NCI-H146 treated with DMSO at 0.1 percent for 48 hours (cell line): Measurements from ENCODE around the gene DLGAP1.

Experiments used
- DNase-seq: peaks from one replicate; lab custom pipeline; 2025; ENCODE audit not compliant: unreplicated experiment; lab: John Stamatoyannopoulos, UW

Gene DLGAP1

GRCh38 chr18:3463051-3463450 is 992.1 kb downstream of the DLGAP1 start:
- no peak for DNase-seq

GRCh38 chr18:3461704-3462103 is 993.4 kb downstream of the DLGAP1 start:
- no peak for DNase-seq

- DNase-seq, result no peak
These were observed 994.2 kb downstream of the DLGAP1 start for GRCh38 chr18:3460823-3461398.

GRCh38 chr18:3458952-3459853 is 995.9 kb downstream of the DLGAP1 start:
- no peak for DNase-seq

GRCh38 chr18:3458378-3458777 is 996.7 kb downstream of the DLGAP1 start:
- DNase-seq, result no peak

GRCh38 chr18:3457261-3457724 is 997.8 kb downstream of the DLGAP1 start:
- DNase-seq, result no peak

GRCh38 chr18:3456686-3457069 is 998.4 kb downstream of the DLGAP1 start:
- no peak for DNase-seq

- DNase-seq, result no peak
These were observed 999.0 kb downstream of the DLGAP1 start for GRCh38 chr18:3455907-3456685.

GRCh38 chr18:3455090-3455635 is 999.9 kb downstream of the DLGAP1 start:
- no peak for DNase-seq

GRCh38 chr18:3454365-3455089 is 1000.6 kb downstream of the DLGAP1 start:
- DNase-seq, result peak; percentile 23

GRCh38 chr18:3453540-3454364 is 1001.4 kb downstream of the DLGAP1 start:
- no peak for DNase-seq

GRCh38 chr18:3452750-3453539 is 1002.2 kb downstream of the DLGAP1 start:
- no peak for DNase-seq

GRCh38 chr18:3451989-3452749 is 1002.9 kb downstream of the DLGAP1 start:
- DNase-seq, result no peak

GRCh38 chr18:3451183-3451988 is 1003.7 kb downstream of the DLGAP1 start:
- DNase-seq, result no peak

- DNase-seq, result no peak
These were observed 1004.3 kb downstream of the DLGAP1 start for GRCh38 chr18:3450799-3451182.

GRCh38 chr18:3450012-3450798 is 1004.9 kb downstream of the DLGAP1 start, which contains the start of gene TGIF1:
TGIF1 (plus strand) TSS chr18:3450172; CDS start chr18:3450490, 318 bp downstream.
- peak; percentile 20 for DNase-seq
